Right ventricle myocardium superior (tissue), 1 donor: ENCODE results near the gene AIFM1. TPM values are rescaled to one million over a fixed set of nuclear protein-coding genes. Genes with fewer than 3 reads are reported as not detected.
"Not testable (repeated sequence)": the region's sequence is repeated elsewhere in the genome, so short reads cannot be mapped to it uniquely, and the experiment has no call there.

ENCODE experiments used
- ATAC-seq: fragments of 200-7000 bp; cut with Tn5 transposase; one replicate; pipeline ENCODE4 v1.9.1; 2020; ENCODE audit warnings: mild to moderate bottlenecking; ENCODE audit not compliant: poor library complexity
- DNase-seq: peaks from one replicate; pipeline ENCODE4 v3.0.0-alpha.2; 2020
- intact Hi-C: fragments of 100-400 bp; cut with DNase I; formaldehyde crosslinking; loops from one replicate; pipeline ENCODE4 v1.11.2; 2022
- total RNA-seq: library from RNA; stranded (reverse); fragmentation: NEBNext Ultra II Directional; extraction: Animal tissue kit (Norgen Biotek cat#: 25700); gene quantifications from one replicate; pipeline ENCODE4 v1.2.1, GENCODE V29; 2021
- donor health status: DM: no; HTN: yes; CAD: no; lungs with severe emphysema.

The AIFM1 gene
- total RNA-seq, 1 donor from 2014 or later, result 142 TPM

- DNase-seq (peak; percentile 78), ATAC-seq (peak; percentile 80)
- intact Hi-C loops, result no loop called here
Measured at GRCh38 chrX:130125091-130125874, 40.4 kb downstream of the AIFM1 start.

DNA sequence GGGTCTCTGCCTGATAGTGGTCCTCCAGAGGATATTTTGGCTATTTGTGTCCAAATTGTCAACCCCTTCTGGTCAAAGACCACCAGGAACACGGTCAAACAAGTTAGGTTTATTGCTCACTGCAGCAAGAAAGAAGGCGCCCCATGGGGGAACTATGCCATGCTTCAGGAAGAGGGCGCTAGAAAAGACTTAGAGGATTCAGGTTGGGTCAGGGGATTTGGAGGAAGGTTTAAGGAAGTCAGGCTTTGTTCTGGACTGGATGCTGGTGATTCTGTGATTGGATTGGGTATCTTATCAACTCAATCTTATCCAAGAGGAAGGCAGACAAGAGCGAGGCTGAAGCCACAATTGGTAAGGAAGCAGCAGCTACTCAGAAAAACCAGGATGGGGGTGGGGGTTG lies 41.1 kb downstream of the AIFM1 start:
- ATAC-seq, result no peak
- DNase-seq, result no peak
- intact Hi-C loops, result loop anchor here (5.0 kb wide), 1 partner anchor 42 kb away; no protein-coding TSS in a partner anchor

DNA sequence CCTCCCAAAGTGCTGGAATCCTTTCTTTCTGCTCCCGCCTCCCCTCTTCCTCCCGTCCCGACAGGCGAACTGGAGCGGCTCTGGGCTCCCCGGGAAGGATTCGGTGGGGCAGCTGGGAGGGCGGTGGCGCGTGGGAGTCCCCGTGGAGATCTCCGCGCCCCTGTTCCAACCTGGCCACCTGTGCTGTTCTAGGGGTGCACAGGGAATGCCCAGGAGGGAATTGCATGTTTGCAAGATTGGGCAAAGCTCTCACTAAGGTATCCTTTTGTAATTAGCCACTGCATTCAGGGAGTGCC lies 44.2 kb downstream of the AIFM1 start:
- intact Hi-C loops, result loop anchor here (5.0 kb wide), 1 partner anchor 39 kb away; no protein-coding TSS in a partner anchor
- no peak for DNase-seq
- ATAC-seq, result no peak

- intact Hi-C loops, result loop anchor here (5.0 kb wide), 1 partner anchor 39 kb away; no protein-coding TSS in a partner anchor
- ATAC-seq (peak; percentile 84), DNase-seq (peak; percentile 85)
Measured at GRCh38 chrX:130120746-130121504, 44.7 kb downstream of the AIFM1 start.

DNA sequence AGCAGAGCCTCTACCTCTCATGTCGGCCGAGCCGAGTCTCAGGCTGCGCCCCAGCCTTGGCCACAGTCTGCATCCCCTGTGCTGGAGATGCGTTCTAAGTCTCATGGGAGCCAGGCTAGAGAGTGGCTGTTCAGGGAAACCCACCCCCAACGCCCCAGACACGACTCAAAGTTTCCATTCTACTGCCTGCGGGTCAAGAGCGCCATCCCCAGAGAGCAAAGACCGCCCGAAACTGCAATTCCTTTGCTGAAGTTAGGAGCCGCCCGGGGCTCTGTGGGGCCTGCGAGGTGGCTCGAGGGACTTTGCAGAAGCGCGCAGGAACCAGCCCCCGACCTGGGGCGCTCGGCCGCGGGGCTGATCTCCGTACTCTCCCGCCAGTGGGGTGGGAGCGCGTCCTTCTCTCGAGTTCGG lies 45.3 kb downstream of the AIFM1 start:
- intact Hi-C loops, result loop anchor here (5.0 kb wide), 1 partner anchor 38 kb away; no protein-coding TSS in a partner anchor
- ATAC-seq (peak; percentile 18), DNase-seq (no peak)

DNA sequence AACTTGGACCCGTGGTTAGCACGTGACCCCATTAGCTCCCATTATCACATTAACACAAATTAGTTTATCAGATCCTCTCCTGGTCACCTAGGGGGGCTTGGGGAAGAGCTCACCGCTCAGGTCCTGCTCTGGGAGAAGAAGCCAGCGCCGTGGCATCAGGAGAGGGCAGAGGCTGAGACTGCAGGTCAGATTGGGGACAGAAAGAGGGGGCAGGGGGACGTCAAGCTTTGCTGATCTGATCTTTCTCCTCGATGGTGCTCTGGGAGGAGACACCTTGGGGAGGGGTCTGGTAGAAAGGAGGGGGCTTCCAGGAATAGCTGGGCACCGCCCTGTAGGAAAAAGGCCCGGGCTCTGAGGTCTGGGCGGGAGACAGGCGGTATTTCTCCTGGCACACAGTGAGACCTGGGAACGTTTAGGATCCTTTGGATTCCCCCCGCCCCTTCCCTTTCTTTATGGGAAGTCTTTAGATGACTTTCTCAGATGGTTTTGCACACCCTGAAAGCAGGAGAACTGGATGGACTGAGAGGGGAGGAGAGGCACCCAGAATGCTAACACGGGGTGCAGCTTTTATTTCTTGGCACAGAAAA lies 46.2 kb downstream of the AIFM1 start:
- ATAC-seq (no peak), DNase-seq (no peak)
- intact Hi-C loops, result no loop called here

GRCh38 chrX:130118441-130119311 lies 47.0 kb downstream of the AIFM1 start:
- no peak for ATAC-seq
- no peak for DNase-seq
- intact Hi-C loops, result no loop called here

DNA sequence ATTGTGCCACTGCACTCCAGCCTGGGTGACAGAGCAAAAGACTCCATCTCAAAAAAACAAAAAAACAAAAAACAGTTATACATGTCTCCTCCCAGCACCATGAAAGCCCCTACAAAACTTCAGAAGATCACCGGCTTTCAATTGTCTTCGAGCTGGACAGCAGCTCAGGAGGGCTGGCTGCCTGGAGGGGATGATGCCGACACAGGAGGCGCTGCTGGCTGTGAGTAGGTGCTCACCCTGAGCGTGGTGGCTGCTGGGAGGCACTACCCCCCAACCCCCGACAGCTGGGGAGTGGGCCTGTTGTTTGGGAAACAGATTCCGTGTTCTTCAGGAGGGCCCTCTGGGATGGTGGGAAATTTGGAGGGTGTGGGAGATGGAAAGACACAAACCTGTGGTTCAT lies 48.5 kb downstream of the AIFM1 start:
- no peak for ATAC-seq
- intact Hi-C loops, result no loop called here

GRCh38 chrX:130115119-130115885 lies 50.3 kb downstream of the AIFM1 start:
- ATAC-seq, DNase-seq, intact Hi-C loops: not testable (repeated sequence)

More for the DNA sequence above, 48.5 kb downstream of the AIFM1 start:
- DNase-seq, result no peak

DNA sequence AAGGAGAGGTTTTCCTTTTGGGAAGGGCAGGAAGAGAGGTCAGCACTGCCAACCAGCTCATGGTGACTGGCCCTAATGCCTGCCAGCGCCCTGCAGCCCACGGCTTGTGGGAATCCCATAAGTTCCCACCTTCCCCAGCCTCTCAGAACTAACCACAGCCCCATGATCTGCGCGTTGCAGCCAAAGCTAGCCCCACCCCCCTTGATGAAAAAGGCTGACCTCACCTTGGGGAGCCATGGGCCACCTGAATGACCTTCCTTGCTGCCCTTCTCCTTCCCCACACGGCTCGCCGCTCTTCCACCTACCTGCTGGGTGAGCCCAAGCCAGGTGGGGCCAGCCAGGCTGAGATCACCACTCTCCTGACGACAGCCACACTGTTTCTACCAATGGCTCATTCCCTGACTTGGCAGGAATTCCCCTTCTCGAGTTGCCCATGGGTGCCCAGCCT lies 51.5 kb downstream of the AIFM1 start:
- no peak for ATAC-seq
- intact Hi-C loops, result no loop called here
- no peak for DNase-seq

DNA sequence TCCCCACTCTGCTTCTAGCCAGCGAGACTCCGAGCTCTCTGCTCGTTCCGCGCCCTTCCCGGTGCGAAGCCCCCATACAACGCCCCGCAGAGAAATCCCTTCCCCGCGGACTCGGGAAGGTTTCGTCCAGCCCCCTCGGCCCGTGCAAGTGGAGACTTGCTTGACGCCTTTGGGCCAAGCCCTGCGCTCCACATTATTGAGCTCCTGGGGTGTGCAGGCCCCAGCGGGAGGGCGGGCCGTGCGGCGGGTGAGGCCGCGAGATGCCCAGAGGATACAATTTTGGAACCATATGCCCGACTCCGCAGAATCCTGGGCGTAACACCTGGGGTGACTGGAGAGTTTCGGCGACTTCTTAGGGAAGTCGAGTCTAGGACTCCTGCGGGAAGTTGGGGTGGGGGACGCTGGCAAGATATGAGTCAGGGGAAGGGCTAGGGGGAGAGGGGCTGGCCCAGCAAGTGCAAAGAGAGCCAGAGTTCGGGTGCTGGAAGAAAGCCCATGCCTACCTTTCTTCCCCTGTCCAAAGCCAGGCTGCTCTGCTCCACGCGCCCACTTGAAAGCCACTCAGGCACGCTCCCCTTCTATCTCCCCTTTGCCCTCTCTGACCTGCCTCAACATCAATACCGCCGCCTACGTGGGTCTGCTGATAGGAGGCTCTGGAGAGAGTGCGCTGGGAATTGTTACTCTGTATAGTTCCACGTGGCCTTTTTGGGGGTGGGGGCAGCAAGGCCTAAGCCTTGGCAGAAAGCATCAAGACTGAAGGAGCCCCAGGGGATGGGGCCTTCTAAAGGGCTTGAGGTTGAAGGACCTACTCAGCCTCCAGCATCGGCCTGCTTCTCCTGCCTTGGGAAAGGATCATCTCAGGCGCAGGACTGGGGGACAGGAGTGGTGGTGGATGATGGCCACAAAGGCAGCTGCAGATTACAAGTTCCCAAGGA lies 54.2 kb downstream of the AIFM1 start:
- DNase-seq (no peak), ATAC-seq (no peak)
- intact Hi-C loops, result no loop called here

DNA sequence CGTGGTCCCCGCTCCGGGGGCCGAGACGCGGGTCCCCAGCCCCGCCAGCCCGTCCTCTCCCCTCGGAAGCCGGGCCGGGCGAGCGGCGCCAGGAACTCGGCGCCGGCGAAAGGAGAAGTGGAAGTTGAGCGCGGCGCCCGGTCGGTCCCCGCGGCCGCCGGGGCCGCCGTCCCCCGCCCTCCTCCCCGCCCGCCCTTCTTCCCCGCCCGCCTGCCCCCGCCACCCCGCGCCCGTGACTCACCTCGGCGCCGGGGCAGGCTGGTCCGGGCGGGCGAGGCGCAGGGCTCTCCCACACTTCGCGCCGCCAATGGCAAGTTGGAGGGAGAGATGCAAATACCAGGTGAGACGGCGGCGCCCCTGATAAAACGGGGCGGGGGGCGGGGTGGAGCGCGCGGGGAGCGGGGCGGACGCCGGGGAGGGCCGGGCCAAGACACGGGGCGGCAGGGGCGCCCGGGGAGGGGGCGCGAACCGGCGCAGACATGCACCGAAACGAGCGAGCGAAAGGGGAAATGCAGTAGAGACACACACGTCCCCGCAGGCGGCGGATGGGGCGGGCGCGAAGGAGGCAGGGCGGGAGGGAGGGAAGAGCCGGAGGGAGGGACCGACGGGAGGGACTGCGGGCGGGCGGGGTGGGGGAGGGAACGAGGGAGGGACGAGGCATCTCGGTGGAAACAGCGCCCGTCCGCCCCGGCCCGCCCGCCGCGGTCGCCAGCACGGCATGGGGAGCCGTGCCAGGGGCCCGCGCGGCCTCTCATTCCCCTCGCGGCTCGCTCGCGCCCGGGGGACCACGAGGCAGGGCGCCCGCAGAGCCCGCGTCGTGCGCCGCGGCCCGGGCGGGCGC lies 55.0 kb downstream of the AIFM1 start, which contains the start of gene ELF4:
ELF4 (minus strand) TSS at position 119 of the 841 bp plus-strand sequence. CDS start 29,167 bp downstream, outside the sequence.
- intact Hi-C loops, result no loop called here
- peak; percentile 69 for ATAC-seq
- DNase-seq, result peak; percentile 62

GRCh38 chrX:130109429-130110378 lies 55.9 kb downstream of the AIFM1 start:
- ATAC-seq (peak; percentile 44), DNase-seq (peak; percentile 47)
- intact Hi-C loops, result no loop called here

DNA sequence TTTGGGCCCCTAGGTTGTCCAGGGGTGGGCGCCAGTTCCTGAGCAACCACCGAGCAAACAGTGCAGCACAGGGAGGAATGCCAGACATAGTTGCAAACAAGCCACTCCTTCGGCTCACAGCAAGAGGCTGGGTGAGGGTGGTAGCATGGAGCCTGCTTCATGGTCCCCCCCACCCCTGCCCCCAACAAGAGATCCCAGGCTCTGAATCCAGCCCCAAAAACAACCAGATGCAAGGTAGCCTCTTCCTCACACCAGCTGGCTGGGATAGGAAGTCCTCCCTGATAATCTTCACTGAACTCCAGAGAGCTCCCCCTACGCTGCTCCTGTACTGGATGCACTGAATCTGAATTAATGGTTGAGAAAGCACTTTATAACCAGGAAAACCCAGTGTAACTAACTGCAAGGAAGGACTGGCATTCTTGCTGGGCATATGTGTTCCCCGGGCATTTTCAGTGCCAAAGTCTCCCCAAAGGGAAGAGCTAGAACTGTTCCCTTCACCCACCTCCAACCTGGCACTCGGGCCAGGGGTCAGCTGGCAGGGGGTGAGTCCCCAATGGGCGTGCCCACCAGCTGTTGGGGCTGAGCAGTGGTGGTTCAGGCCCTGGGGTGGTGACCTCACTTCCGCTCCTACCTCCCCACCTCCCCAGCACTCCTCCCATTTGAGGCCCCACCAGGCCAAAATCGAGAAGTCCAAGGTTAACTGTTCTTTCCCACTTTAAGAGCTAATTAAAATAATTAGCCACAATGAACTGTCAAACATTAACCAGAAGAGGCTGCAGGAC lies 56.8 kb downstream of the AIFM1 start:
- intact Hi-C loops, result no loop called here
- DNase-seq, result peak; percentile 64
- ATAC-seq, result peak; percentile 64
